Astrocyte of the spinal cord (primary cell): Measurements from ENCODE around the gene PDE7B.

ENCODE experiments used
- DNase-seq: peaks from one replicate; pipeline ENCODE4 v3.0.0; 2011; ENCODE audit warnings: low read depth, low spot score
- H3K4me3 ChIP-seq: 2 replicates; pipeline ENCODE4 v1.5.1; 2011; ENCODE audit warnings: low read depth, mild to moderate bottlenecking, low read length, moderate library complexity
- in situ Hi-C: cut with HindIII; loops from 2 replicates; pipeline ENCODE4 v1.10.0; 2017; ENCODE audit warnings: low sequenced_read_pairs
- TF ChIP-seq, protein P1 (sequence below): IDR thresholded peaks from 2 replicates; pipeline ENCODE4 v1.5.1; 2012; ENCODE audit warnings: low read depth, mild to moderate bottlenecking, low read length, inconsistent platforms

PDE7B gene

GRCh38 chr6:136181512-136181833, 330.0 kb downstream of the PDE7B start:
- in situ Hi-C loops = no loop called here
- no peak overlapping the region for H3K4me3 ChIP-seq
- TF ChIP-seq, protein P1, sequence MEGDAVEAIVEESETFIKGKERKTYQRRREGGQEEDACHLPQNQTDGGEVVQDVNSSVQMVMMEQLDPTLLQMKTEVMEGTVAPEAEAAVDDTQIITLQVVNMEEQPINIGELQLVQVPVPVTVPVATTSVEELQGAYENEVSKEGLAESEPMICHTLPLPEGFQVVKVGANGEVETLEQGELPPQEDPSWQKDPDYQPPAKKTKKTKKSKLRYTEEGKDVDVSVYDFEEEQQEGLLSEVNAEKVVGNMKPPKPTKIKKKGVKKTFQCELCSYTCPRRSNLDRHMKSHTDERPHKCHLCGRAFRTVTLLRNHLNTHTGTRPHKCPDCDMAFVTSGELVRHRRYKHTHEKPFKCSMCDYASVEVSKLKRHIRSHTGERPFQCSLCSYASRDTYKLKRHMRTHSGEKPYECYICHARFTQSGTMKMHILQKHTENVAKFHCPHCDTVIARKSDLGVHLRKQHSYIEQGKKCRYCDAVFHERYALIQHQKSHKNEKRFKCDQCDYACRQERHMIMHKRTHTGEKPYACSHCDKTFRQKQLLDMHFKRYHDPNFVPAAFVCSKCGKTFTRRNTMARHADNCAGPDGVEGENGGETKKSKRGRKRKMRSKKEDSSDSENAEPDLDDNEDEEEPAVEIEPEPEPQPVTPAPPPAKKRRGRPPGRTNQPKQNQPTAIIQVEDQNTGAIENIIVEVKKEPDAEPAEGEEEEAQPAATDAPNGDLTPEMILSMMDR = no peak
- DNase-seq = no peak

GRCh38 chr6:136181861-136182260, 330.4 kb downstream of the PDE7B start:
- in situ Hi-C loops = no loop called here
- DNase-seq = no peak
- no peak overlapping the region for H3K4me3 ChIP-seq
- TF ChIP-seq, protein P1 = no peak

- no peak for DNase-seq
- TF ChIP-seq, protein P1 = no peak
- in situ Hi-C loops = no loop called here
- no peak overlapping the region for H3K4me3 ChIP-seq
Measured at GRCh38 chr6:136184738-136185137, 333.2 kb downstream of the PDE7B start.

GRCh38 chr6:136186363-136186762, 334.9 kb downstream of the PDE7B start:
- TF ChIP-seq, protein P1 = no peak
- no peak overlapping the region for H3K4me3 ChIP-seq
- DNase-seq = no peak
- in situ Hi-C loops = no loop called here

DNA sequence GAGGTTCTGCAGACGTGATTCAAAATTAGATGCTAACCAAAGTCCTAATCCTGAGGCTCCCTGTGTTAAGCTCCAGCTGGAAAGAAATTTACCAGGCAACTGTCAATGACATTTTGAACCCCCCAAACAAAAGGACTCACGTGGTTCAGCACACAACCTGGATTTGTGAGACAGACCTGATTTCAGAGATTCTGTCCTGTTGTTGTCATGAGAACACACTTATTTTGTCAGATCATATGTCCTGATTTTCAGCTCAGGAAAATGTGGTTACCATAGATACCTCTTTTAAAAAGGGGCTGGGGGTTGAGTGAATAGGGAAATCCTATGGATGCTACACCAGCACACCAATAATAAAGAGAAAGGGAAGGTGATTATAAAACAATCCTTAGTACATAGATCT, 337.0 kb downstream of the PDE7B start:
- in situ Hi-C loops = no loop called here
- DNase-seq = no peak
- TF ChIP-seq, protein P1 = no peak
- H3K4me3 ChIP-seq = no peak overlapping the region

DNA sequence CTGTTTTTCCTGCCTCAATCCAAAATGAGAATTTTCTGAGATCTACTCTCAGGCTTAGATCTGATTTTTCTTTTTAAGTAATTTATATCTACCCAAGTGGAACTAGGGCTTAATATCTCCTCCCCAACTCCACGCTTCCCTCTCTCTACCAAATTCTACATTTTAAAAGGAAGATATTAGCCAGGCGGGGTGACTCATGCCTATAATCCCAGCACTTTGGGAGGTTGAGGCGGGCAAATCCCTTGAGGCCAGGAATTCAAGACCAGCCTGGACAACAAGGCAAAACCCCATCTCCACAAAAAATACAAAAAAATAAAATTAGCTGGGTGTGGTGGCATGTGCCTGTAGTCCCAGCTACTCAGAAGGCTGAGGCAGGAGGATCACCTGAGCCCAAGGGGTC, 337.6 kb downstream of the PDE7B start:
- TF ChIP-seq, protein P1 = no peak
- in situ Hi-C loops = no loop called here
- no peak for DNase-seq
- no peak overlapping the region for H3K4me3 ChIP-seq
